ENCODE measurements around the gene CSNK1D.

The CSNK1D gene

DNA sequence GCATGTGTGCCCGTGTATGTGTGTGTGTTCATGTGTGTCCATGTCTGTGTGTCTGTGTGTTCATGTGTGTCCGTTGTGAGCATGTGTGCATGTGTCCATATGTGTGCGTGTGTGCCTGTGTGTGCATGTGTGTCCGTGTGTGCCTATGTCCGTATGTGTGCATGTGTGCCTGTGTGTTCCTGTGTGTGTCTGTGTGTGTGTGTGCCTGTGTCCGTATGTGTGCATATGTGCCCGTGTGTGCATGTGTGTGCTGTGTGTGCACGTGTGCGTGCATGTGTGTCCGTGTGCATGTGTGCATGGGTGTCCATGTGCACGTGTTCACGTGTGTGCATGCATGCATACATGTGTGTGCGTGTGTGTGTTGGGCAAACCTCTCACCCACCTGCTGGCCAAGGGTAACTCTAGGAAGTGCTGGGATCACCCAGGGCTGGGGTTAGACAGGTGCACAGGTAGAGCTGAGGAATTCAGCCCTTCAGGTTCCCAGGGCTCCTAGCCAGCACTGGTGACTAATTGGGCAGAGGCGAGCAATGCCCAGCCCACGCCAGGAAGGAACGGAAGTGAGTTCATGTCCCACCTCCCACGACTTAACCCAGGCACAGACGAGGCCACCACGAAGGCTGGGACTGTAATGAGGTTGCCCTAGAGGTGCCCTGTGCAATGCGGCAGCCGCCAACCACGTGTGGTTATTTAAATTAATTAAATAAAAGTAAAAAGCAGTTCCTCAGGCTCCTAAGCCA lies 8.2 kb upstream of the CSNK1D start (continued):
- TF ChIP-seq ZNF585B (tag by site-specific recombination; IDR thresholded peaks at IDR 0.05): no peak
- TF ChIP-seq, protein P1, sequence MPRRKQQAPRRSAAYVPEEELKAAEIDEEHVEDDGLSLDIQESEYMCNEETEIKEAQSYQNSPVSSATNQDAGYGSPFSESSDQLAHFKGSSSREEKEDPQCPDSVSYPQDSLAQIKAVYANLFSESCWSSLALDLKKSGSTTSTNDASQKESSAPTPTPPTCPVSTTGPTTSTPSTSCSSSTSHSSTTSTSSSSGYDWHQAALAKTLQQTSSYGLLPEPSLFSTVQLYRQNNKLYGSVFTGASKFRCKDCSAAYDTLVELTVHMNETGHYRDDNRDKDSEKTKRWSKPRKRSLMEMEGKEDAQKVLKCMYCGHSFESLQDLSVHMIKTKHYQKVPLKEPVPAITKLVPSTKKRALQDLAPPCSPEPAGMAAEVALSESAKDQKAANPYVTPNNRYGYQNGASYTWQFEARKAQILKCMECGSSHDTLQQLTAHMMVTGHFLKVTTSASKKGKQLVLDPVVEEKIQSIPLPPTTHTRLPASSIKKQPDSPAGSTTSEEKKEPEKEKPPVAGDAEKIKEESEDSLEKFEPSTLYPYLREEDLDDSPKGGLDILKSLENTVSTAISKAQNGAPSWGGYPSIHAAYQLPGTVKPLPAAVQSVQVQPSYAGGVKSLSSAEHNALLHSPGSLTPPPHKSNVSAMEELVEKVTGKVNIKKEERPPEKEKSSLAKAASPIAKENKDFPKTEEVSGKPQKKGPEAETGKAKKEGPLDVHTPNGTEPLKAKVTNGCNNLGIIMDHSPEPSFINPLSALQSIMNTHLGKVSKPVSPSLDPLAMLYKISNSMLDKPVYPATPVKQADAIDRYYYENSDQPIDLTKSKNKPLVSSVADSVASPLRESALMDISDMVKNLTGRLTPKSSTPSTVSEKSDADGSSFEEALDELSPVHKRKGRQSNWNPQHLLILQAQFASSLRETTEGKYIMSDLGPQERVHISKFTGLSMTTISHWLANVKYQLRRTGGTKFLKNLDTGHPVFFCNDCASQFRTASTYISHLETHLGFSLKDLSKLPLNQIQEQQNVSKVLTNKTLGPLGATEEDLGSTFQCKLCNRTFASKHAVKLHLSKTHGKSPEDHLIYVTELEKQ (tag by site-specific recombination; IDR thresholded peaks at IDR 0.05; ENCODE audit: borderline replicate concordance): no peak
- no peak for TF ChIP-seq ZNF2 (tag by site-specific recombination; IDR thresholded peaks at IDR 0.05)
- no peak for TF ChIP-seq ZNF214 (tag by site-specific recombination; IDR thresholded peaks at IDR 0.05; ENCODE audit: borderline replicate concordance)
- TF ChIP-seq ZSCAN16 (tag by site-specific recombination; IDR thresholded peaks at IDR 0.05): no peak
- TF ChIP-seq, protein P2, sequence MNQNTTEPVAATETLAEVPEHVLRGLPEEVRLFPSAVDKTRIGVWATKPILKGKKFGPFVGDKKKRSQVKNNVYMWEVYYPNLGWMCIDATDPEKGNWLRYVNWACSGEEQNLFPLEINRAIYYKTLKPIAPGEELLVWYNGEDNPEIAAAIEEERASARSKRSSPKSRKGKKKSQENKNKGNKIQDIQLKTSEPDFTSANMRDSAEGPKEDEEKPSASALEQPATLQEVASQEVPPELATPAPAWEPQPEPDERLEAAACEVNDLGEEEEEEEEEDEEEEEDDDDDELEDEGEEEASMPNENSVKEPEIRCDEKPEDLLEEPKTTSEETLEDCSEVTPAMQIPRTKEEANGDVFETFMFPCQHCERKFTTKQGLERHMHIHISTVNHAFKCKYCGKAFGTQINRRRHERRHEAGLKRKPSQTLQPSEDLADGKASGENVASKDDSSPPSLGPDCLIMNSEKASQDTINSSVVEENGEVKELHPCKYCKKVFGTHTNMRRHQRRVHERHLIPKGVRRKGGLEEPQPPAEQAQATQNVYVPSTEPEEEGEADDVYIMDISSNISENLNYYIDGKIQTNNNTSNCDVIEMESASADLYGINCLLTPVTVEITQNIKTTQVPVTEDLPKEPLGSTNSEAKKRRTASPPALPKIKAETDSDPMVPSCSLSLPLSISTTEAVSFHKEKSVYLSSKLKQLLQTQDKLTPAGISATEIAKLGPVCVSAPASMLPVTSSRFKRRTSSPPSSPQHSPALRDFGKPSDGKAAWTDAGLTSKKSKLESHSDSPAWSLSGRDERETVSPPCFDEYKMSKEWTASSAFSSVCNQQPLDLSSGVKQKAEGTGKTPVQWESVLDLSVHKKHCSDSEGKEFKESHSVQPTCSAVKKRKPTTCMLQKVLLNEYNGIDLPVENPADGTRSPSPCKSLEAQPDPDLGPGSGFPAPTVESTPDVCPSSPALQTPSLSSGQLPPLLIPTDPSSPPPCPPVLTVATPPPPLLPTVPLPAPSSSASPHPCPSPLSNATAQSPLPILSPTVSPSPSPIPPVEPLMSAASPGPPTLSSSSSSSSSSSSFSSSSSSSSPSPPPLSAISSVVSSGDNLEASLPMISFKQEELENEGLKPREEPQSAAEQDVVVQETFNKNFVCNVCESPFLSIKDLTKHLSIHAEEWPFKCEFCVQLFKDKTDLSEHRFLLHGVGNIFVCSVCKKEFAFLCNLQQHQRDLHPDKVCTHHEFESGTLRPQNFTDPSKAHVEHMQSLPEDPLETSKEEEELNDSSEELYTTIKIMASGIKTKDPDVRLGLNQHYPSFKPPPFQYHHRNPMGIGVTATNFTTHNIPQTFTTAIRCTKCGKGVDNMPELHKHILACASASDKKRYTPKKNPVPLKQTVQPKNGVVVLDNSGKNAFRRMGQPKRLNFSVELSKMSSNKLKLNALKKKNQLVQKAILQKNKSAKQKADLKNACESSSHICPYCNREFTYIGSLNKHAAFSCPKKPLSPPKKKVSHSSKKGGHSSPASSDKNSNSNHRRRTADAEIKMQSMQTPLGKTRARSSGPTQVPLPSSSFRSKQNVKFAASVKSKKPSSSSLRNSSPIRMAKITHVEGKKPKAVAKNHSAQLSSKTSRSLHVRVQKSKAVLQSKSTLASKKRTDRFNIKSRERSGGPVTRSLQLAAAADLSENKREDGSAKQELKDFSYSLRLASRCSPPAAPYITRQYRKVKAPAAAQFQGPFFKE (tag by site-specific recombination; IDR thresholded peaks at IDR 0.05; ENCODE audit: borderline replicate concordance): peak; percentile 85; the same call in 1 of the 2 replicates
- TF ChIP-seq YY1 (tag by site-specific recombination; IDR thresholded peaks at IDR 0.05): no peak
- TF ChIP-seq ZNF843 (tag by site-specific recombination; IDR thresholded peaks at IDR 0.05): no peak
- no peak for TF ChIP-seq ZNF544 (tag by site-specific recombination; IDR thresholded peaks at IDR 0.05)
- peak; percentile 52; the same call in 1 of the 2 replicates for TF ChIP-seq GLIS1 (tag by site-specific recombination; IDR thresholded peaks at IDR 0.05)
- no peak for TF ChIP-seq ZIC2 (tag by site-specific recombination; IDR thresholded peaks at IDR 0.05)
- no peak for TF ChIP-seq ZNF146 (tag by site-specific recombination; IDR thresholded peaks at IDR 0.05)
- TF ChIP-seq ZNF19 (tag by site-specific recombination; IDR thresholded peaks at IDR 0.05; ENCODE audit: low read depth): no peak
- TF ChIP-seq, protein P3, sequence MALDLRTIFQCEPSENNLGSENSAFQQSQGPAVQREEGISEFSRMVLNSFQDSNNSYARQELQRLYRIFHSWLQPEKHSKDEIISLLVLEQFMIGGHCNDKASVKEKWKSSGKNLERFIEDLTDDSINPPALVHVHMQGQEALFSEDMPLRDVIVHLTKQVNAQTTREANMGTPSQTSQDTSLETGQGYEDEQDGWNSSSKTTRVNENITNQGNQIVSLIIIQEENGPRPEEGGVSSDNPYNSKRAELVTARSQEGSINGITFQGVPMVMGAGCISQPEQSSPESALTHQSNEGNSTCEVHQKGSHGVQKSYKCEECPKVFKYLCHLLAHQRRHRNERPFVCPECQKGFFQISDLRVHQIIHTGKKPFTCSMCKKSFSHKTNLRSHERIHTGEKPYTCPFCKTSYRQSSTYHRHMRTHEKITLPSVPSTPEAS (tag by site-specific recombination; IDR thresholded peaks at IDR 0.05): peak; percentile 99
- no peak for TF ChIP-seq KLF7 (tag by site-specific recombination; IDR thresholded peaks at IDR 0.05; ENCODE audit: borderline replicate concordance)
- TF ChIP-seq ZNF521 (tag by site-specific recombination; IDR thresholded peaks at IDR 0.05): peak; percentile 73; the same call in 1 of the 2 replicates
- TF ChIP-seq ZBTB1 (tag by site-specific recombination; IDR thresholded peaks at IDR 0.05): no peak
- no peak for TF ChIP-seq ZBTB21 (tag by site-specific recombination; IDR thresholded peaks at IDR 0.05)
- TF ChIP-seq, protein P4, sequence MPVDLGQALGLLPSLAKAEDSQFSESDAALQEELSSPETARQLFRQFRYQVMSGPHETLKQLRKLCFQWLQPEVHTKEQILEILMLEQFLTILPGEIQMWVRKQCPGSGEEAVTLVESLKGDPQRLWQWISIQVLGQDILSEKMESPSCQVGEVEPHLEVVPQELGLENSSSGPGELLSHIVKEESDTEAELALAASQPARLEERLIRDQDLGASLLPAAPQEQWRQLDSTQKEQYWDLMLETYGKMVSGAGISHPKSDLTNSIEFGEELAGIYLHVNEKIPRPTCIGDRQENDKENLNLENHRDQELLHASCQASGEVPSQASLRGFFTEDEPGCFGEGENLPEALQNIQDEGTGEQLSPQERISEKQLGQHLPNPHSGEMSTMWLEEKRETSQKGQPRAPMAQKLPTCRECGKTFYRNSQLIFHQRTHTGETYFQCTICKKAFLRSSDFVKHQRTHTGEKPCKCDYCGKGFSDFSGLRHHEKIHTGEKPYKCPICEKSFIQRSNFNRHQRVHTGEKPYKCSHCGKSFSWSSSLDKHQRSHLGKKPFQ (tag by site-specific recombination; IDR thresholded peaks at IDR 0.05): 0 out of 2 replicates have a peak, but pooled peaks have one; percentile 15
- TF ChIP-seq, protein P5, sequence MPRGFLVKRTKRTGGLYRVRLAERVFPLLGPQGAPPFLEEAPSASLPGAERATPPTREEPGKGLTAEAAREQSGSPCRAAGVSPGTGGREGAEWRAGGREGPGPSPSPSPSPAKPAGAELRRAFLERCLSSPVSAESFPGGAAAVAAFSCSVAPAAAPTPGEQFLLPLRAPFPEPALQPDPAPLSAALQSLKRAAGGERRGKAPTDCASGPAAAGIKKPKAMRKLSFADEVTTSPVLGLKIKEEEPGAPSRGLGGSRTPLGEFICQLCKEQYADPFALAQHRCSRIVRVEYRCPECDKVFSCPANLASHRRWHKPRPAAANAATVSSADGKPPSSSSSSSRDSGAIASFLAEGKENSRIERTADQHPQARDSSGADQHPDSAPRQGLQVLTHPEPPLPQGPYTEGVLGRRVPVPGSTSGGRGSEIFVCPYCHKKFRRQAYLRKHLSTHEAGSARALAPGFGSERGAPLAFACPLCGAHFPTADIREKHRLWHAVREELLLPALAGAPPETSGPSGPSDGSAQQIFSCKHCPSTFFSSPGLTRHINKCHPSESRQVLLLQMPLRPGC (tag by site-specific recombination; IDR thresholded peaks at IDR 0.05): no peak
- TF ChIP-seq KLF9 (tag by site-specific recombination; IDR thresholded peaks at IDR 0.05; ENCODE audit: low read depth): no peak
- TF ChIP-seq ZFP41 (tag by site-specific recombination; IDR thresholded peaks at IDR 0.05; ENCODE audit: borderline replicate concordance): no peak
- no peak for TF ChIP-seq ZNF76 (tag by site-specific recombination; IDR thresholded peaks at IDR 0.05; ENCODE audit: borderline replicate concordance, low read depth)
- peak; percentile 45; the same call in 1 of the 2 replicates for TF ChIP-seq YY2 (tag by site-specific recombination; IDR thresholded peaks at IDR 0.05)
- peak; percentile 47; the same call in 1 of the 2 replicates for TF ChIP-seq ZNF335 (tag by site-specific recombination; conservative IDR thresholded peaks at IDR 0.05)
- TF ChIP-seq ZNF426 (tag by site-specific recombination; IDR thresholded peaks at IDR 0.05): no peak
